Uterus (tissue), 2 donors: Measurements from ENCODE around the gene CDKN2C.

Experiments
- CTCF ChIP-seq, 4 experiments: fragments of 200-600 bp in 2 of 4; fragments of 450-650 bp in 2 of 4; sonication (generic) in 2 of 4; IDR thresholded peaks; one replicate each; pipeline ENCODE4 v1.5.1; 2016 to 2019; ENCODE audit warnings: antibody characterized with exemption in 4 of 4, mild to moderate bottlenecking in 2 of 4, moderate library complexity in 1 of 4
- POLR2A ChIP-seq, 2 donors: fragments of 450-650 bp; IDR thresholded peaks; one replicate each; pipeline ENCODE4 v1.6.1; 2016; ENCODE audit warnings: antibody characterized with exemption in 2 of 2, mild to moderate bottlenecking in 1 of 2, moderate library complexity in 1 of 2

DNA sequence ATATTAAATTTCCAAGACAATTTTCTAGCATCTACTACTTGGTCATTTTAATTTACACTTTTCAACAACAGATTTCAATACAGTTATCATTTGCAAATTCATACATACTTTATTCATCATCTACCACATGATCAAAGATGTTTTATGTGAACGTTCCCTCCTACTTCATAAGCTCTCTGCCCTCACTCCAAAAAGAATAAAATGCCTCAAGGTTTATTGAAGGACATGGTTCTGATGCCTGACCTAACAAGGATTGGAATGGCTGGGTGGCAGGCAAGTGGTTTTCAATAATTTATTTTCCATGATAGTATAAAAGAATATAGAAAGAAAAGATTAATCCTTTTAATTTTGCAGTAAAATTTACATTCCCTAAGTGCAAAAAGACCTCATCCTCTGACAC, 5.4 kb downstream of the CDKN2C start:
- TF ChIP-seq CTCF (IDR thresholded peaks at IDR 0.05), result no peak
- TF ChIP-seq POLR2A (IDR thresholded peaks at IDR 0.05), result no peak
